Measurements from ENCODE around the gene RNF126.

DNA sequence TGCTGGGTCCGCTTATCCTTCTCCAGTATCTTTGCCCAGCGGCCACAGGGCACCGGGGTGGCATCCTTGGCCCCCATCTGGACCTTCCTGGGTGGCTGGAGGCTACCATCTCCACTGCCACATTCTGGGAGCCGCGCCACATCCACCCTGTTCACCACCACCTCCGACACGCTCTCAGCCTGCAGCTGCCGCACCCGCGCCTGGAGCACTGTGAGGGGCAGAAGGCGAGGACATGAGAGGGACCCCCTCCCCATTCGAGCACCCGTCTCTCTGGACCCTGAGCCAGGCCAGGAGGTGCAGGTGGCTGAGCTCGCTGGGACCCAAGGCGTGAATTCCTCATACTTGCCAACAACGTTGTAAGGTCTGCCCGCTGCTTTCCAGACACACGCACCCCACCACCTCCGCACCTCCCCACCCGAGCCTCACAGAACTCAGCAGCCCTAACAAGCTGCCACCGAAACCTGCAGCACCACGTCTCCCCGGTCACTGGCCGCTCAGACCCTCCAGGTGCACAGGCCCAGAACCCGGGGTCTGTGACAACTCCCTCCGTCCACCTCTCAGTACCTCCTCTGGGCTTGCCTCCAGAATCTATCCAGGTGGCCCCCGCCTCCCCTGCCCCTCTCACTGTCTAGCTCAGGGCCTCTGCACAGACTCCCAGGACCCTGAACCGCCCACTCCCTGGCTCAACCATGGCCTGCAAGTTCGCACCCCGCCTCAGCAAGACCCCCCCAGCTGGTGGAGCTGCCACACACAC, 32.9 kb downstream of the RNF126 start:
- TF ChIP-seq, protein P1, sequence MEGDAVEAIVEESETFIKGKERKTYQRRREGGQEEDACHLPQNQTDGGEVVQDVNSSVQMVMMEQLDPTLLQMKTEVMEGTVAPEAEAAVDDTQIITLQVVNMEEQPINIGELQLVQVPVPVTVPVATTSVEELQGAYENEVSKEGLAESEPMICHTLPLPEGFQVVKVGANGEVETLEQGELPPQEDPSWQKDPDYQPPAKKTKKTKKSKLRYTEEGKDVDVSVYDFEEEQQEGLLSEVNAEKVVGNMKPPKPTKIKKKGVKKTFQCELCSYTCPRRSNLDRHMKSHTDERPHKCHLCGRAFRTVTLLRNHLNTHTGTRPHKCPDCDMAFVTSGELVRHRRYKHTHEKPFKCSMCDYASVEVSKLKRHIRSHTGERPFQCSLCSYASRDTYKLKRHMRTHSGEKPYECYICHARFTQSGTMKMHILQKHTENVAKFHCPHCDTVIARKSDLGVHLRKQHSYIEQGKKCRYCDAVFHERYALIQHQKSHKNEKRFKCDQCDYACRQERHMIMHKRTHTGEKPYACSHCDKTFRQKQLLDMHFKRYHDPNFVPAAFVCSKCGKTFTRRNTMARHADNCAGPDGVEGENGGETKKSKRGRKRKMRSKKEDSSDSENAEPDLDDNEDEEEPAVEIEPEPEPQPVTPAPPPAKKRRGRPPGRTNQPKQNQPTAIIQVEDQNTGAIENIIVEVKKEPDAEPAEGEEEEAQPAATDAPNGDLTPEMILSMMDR (IDR thresholded peaks at IDR 0.05): no peak
- no peak for TF ChIP-seq POLR2A (IDR thresholded peaks at IDR 0.05)
